RCC 7860 (cell line): Measurements from ENCODE around the gene MAP6D1.

Experiments
- DNase-seq: peaks from one replicate; pipeline ENCODE4 v3.0.0-alpha.2; 2015; ENCODE audit warnings: low spot score
- FAIRE-seq: peaks from 2 replicates; lab custom pipeline; 2012; peaks lifted over from hg19 to GRCh38; lab: Jason Lieb, UNC

The MAP6D1 gene

GRCh38 chr3:183824761-183825455 is 469 bp downstream of the MAP6D1 start:
- FAIRE-seq, result no peak
- no peak for DNase-seq

GRCh38 chr3:183823963-183824362 is 1.4 kb downstream of the MAP6D1 start:
- FAIRE-seq (no peak), DNase-seq (no peak)

- FAIRE-seq (no peak), DNase-seq (no peak)
These were observed 2.7 kb downstream of the MAP6D1 start for GRCh38 chr3:183822631-183823030.

- DNase-seq (no peak), FAIRE-seq (no peak)
These were observed 5.5 kb downstream of the MAP6D1 start for GRCh38 chr3:183819831-183820230.

- FAIRE-seq, result no peak
- DNase-seq, result no peak
These were observed 6.4 kb downstream of the MAP6D1 start for GRCh38 chr3:183818706-183819624.

- DNase-seq, result no peak
- FAIRE-seq, result no peak
These were observed 7.2 kb downstream of the MAP6D1 start for GRCh38 chr3:183818041-183818620.

GRCh38 chr3:183817639-183818038 is 7.7 kb downstream of the MAP6D1 start:
- no peak for FAIRE-seq
- DNase-seq, result no peak

- DNase-seq (no peak), FAIRE-seq (no peak)
These were observed 8.5 kb downstream of the MAP6D1 start for GRCh38 chr3:183816681-183817510.

GRCh38 chr3:183815951-183816475 is 9.4 kb downstream of the MAP6D1 start:
- FAIRE-seq (no peak), DNase-seq (no peak)

GRCh38 chr3:183815563-183815940 is 9.8 kb downstream of the MAP6D1 start:
- no peak for DNase-seq

GRCh38 chr3:183814240-183814639 is 11.1 kb downstream of the MAP6D1 start:
- no peak for FAIRE-seq
- DNase-seq, result no peak

More at GRCh38 chr3:183815563-183815940, 9.8 kb downstream of the MAP6D1 start:
- FAIRE-seq, result no peak

- FAIRE-seq (no peak), DNase-seq (no peak)
These were observed 12.5 kb downstream of the MAP6D1 start for GRCh38 chr3:183812761-183813445.

GRCh38 chr3:183811638-183812037 is 13.7 kb downstream of the MAP6D1 start:
- no peak for FAIRE-seq
- DNase-seq, result no peak

GRCh38 chr3:183810643-183811594 is 14.5 kb downstream of the MAP6D1 start:
- no peak for DNase-seq
- FAIRE-seq, result no peak

- FAIRE-seq, result no peak
- no peak for DNase-seq
These were observed 16.1 kb downstream of the MAP6D1 start for GRCh38 chr3:183809270-183809669.

- FAIRE-seq (no peak), DNase-seq (no peak)
These were observed 17.0 kb downstream of the MAP6D1 start for GRCh38 chr3:183808355-183808754.

GRCh38 chr3:183807881-183808280 is 17.5 kb downstream of the MAP6D1 start:
- DNase-seq (no peak), FAIRE-seq (no peak)

GRCh38 chr3:183807209-183807728 is 18.1 kb downstream of the MAP6D1 start:
- no peak for FAIRE-seq
- DNase-seq, result no peak

- DNase-seq (no peak), FAIRE-seq (no peak)
These were observed 22.4 kb downstream of the MAP6D1 start for GRCh38 chr3:183802989-183803388.
